ENCODE data around the gene FRS2.

Gene FRS2

DNA sequence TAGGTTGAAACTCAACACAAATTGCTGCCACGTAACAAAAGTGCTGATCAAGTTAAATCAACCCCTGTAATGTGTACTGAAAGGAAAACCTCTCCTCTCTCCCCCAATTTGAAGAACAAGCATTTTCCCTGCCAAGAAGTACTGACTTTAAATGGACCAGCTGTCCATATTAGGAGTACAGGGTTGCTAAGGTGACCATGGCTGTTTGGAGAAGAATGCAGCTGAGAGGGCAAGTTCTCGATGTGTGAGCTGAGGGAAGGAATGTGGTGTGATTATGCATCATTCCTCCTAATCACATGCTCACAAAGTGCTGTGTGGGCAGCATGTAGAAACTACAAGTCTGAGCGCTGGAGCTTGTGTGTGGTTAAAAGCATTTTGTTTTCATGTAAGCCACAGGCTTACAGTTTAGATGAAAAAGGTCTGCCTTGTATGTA is 64.2 kb downstream of the FRS2 start:
- peak; percentile 98 for DNase-seq

GRCh38 chr12:69540987-69541386 is 70.8 kb downstream of the FRS2 start:
- no peak for DNase-seq

GRCh38 chr12:69544087-69544486 is 73.9 kb downstream of the FRS2 start:
- DNase-seq: no peak

DNA sequence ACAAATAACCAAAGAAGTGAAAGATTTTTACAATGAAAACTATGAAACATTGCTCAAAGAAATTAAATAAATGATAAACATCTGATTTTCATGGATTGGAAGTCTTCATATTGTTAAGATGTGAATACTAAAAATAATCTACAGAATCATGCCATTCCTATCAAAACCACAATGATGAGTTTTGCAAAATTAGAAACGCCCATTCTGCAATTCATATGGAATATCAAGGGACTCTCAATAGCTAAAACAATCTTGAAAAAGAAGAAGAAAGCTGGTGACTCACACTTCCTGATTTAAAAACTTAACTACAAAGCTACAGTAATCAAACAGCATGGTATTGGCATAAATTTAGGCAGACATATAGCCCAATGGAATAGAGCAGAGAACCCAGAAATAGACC is 74.9 kb downstream of the FRS2 start:
- DNase-seq: no peak

DNA sequence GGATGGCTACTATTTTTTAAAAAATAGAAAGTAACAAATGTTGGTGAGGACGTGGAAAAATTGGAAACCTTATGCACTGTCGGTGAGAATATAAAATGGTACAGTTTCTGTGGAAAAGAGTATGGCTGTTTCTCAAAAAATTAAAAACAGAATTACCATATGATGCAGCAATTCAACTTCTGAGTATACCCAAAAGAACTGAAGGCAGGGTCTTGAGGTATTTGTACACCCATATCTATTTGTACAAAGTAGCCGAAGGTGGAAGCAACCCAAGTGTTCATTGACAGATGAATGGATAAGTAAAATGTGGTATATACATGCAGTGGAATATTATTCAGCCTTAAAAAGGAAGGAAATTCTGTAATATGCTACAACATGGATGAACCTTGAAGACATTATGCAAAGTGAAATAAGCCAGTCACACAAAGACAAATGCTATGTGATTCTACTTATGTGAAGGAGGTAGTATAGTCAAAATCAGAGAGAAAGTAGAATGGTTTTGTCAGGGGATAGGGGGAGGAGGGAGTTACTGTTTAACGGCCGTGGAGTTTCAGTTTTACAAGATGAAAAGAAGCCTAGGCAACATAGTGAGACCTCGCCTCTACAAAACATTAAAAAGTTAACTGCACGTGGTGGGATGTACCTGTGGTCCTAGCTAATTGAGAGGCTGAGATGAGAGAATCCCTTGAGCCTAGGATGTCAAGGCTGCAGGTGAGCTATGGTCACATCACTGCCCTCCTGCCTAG is 76.7 kb downstream of the FRS2 start:
- no peak for DNase-seq

DNA sequence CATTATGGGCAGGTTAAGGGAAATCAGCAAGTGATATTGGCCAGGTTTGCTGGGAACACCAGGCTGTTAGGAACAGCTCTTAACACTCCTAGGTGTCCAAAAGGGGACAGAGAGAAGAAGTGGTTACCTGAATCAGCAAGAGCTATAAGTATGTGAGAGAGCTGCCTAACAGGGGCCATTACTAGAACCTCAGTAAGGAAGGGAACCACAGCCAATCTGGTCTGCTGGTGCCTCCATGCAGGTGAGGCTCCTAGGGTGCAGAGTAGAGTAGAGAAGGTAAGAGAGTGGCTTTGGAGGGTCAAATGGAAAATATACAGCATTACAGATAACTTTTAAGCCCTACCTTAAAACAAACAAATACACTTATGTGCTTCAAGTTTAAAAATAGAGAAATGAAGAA is 78.5 kb downstream of the FRS2 start:
- no peak for DNase-seq

DNA sequence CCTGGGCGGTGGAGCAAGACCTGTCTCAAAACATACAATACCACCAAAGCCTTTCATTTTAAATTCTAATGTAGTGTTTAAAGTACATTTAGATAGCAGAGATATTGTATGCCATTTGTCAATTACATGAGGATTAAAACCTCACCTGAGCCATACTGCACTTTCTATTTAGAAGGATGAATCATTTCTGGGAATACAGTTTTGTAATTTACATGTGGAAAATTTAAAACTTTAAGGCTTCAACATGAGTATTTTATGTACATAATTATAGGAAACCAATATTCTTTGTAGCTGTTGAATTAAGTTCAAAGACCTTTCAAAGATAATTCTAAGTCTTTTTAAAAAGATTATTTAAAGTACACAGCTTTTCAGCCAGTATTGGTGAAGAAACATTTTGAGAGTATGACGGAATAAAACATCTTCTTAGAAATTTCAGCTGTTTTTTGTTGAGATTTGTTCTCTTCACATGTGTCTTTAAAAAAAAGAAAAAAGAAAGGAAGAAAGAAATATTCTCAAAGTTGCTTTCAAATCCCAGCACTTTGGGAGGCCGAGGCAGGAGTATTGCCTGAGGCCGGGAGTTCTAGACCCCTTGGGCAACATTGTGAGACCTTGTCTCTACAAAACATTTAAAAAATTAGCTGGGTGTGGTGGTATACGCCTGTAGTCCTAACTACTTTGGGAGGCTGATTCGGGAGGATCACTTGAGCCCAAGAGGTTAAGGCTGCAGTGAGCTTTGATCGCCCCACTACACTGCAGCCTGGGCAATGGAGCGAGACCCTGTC is 80.6 kb downstream of the FRS2 start:
- DNase-seq: no peak

DNA sequence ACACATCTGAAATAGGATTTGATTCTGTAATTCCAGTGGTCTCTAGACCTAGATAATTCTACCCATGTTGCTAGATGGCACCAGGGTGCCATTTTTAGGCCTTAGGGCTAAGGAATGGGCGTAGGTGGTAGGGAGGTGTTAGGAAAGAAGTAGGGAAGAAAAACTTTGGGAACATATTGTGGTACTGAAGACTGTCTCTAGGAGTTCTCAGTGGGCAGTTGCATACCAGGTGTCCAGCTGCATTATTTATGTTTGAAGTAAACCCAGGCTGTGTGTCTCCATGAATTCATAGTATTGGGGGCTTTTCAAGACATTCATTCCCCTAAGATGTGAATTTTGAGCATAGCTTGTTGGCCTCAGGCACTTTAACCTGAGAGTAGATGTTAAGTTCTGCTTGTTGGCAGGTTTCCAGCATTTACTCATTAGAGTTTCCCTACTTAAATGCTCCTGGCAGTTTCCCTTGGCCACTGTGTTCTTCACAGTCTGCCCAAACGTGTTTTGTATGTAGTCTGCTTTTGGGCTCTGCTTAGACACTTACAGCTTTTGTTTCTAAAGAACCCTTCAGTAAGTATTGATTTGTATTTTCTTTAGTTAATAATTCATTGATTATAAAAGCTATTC is 83.5 kb downstream of the FRS2 start:
- DNase-seq: no peak

- DNase-seq: no peak
Measured at GRCh38 chr12:69555461-69555860, 85.3 kb downstream of the FRS2 start.

DNA sequence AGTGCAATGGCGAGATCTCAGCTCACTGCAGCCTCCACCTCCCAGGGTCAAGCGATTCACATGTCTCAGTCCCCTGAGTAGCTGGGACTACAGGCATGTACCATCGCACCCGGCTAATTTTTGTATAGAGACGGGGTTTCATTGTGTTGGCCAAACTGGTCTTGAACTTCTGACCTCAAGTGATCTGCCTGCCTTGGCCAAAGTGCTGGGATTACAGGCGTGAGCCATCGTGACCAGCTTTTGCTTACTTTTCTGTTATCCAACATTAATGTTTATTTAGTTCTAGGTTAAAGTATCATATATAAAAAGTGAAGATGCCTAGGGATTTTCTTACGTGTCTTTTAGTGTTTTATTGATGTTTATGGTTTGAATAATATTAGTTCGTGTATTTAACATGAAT is 86.2 kb downstream of the FRS2 start:
- DNase-seq: no peak

GRCh38 chr12:69563166-69563762 is 93.1 kb downstream of the FRS2 start:
- DNase-seq: no peak

- DNase-seq: no peak
Measured at GRCh38 chr12:69566603-69567002, 96.4 kb downstream of the FRS2 start.

DNA sequence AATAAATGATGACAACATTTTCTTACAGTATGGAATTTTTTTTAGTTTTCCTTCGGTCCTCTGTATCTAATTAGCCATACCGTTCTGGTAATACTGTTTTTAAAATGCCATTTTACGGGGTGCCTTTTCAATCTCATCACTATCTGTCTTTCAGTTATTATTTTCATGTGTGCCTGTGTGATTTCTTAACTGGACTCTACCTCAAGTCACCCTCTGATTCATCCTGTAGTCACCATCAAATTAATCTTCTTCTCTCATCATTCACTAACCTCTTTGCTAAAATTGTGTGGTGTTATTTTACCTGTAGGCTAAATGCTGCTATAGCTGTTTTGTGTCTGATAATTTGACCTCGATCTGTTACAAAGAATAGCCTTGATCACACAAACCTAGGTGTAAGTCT is 99.0 kb downstream of the FRS2 start:
- no peak for DNase-seq

DNA sequence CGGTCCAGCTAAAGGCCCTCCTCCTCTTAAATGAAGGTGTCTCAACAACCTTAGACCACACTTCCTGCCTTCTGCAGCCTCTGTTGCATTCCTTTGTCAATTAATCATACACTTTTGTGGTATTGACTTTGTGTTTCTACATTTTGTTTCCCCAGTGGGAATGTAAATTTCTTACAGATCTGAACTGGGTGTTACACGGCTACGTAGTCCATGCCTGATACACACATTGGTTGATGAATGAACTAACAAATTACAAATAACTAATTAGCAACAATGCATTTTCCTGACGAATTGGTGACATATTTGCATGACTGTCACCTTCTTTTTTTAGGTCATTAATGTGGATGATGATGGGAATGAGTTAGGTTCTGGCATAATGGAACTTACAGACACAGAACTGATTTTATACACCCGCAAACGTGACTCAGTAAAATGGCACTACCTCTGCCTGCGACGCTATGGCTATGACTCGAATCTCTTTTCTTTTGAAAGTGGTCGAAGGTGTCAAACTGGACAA is 99.9 kb downstream of the FRS2 start:
- no peak for DNase-seq

GRCh38 chr12:69570545-69571399 is 100.6 kb downstream of the FRS2 start:
- DNase-seq: peak; percentile 70

DNA sequence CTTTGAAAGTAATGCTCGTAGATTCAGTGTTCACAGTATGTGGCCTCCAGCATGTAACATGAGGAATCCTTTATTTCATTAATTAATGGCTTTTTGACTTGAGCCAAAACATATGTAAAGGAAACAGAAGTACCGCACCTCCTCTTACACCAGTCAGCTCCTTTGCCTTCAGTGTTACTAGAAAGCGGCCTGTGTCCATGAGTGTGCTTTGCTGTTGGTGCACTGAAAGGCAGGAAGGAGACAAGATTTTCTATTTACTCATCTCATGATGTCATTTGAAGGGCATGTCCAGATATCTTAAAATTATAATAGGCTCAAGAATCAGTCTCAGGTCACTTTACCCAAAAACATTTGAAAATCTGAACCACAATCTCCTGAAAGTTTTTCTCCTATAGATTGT is 105.2 kb downstream of the FRS2 start:
- no peak for DNase-seq

GRCh38 chr12:69578283-69578682 is 108.1 kb downstream of the FRS2 start:
- no peak for DNase-seq

DNA sequence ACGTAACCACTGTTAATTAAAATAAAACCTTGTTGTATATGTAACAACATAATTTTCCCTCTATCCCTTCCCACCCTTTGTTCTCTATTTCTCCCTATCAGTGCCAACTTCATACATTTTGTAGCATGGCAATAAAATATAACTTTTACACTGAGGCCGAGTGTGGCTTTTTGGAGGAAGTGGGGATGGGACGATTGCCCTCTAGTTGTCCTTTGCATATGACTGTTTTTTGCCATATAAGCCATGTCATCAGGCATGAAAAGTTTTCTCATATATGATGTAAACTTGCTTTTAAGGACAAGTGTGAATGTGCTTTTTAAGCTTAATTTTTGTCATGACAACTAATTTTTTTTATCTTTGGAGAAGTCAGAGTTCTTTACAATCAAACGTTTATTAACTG is 108.8 kb downstream of the FRS2 start:
- DNase-seq: no peak

GRCh38 chr12:69580074-69580473 is 109.9 kb downstream of the FRS2 start:
- peak; percentile 46 for DNase-seq

- DNase-seq: peak; percentile 73
Measured at GRCh38 chr12:69583203-69583602, 113.0 kb downstream of the FRS2 start.

- DNase-seq: peak; percentile 98
Measured at GRCh38 chr12:69585189-69586062, 115.2 kb downstream of the FRS2 start, which contains the start of gene CCT2. Gene CCT2, plus strand, starts transcription at chr12:69585459. Its CDS starts 63 bp downstream, at chr12:69585522.

Data from islet precursor cell (in vitro differentiated cells).